ENCODE data around the gene PRPS1.

The PRPS1 gene

GRCh38 chrX:107654872-107655761, 26.8 kb downstream of the PRPS1 start:
- H3K4me3 ChIP-seq (ENCODE audit: low read depth, low read length) = no peak overlapping the region
- DNase-seq = peak; percentile 90
- H3K27ac ChIP-seq = no peak overlapping the region; the same call in 1 of the 2 replicates
- no peaks in the 10 kb centered on the region for H3K36me3 ChIP-seq
- TF ChIP-seq, protein P1, sequence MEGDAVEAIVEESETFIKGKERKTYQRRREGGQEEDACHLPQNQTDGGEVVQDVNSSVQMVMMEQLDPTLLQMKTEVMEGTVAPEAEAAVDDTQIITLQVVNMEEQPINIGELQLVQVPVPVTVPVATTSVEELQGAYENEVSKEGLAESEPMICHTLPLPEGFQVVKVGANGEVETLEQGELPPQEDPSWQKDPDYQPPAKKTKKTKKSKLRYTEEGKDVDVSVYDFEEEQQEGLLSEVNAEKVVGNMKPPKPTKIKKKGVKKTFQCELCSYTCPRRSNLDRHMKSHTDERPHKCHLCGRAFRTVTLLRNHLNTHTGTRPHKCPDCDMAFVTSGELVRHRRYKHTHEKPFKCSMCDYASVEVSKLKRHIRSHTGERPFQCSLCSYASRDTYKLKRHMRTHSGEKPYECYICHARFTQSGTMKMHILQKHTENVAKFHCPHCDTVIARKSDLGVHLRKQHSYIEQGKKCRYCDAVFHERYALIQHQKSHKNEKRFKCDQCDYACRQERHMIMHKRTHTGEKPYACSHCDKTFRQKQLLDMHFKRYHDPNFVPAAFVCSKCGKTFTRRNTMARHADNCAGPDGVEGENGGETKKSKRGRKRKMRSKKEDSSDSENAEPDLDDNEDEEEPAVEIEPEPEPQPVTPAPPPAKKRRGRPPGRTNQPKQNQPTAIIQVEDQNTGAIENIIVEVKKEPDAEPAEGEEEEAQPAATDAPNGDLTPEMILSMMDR (IDR thresholded peaks at IDR 0.05; ENCODE audit: low read depth, low read length) = peak; percentile 74
- H3K27me3 ChIP-seq (ENCODE audit: insufficient read depth, low read depth, severe bottlenecking) = no peaks in the 10 kb centered on the region
- H3K9me3 ChIP-seq (ENCODE audit: severe bottlenecking) = no peaks in the 10 kb centered on the region

DNA sequence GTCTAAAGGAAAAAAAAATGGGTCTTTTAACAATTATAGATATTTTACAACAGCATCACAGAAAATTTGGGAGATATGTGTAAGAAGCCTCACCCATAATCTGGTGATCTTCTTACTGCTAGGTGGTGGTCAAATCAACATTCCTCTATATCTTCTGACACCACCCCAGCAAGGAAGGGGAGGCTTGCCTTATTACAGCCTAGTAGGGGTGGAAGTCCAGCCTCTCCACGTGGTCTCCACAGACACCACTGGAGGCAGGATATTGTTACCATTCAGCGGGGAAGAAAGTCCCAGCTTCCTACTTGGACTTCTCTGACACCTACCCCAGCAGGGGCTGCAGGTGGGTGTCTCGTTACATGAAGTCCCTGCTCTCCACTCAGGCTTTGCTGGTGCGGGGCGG, 28.7 kb downstream of the PRPS1 start:
- H3K27ac ChIP-seq = no peak overlapping the region
- no peaks in the 10 kb centered on the region for H3K36me3 ChIP-seq
- no peak overlapping the region for H3K4me3 ChIP-seq (ENCODE audit: low read depth, low read length)
- no peak for DNase-seq
- peaks cover 3% of the 10 kb centered on the region for H3K27me3 ChIP-seq (ENCODE audit: insufficient read depth, low read depth, severe bottlenecking)
- TF ChIP-seq, protein P1 (IDR thresholded peaks at IDR 0.05; ENCODE audit: low read depth, low read length) = no peak
- H3K9me3 ChIP-seq (ENCODE audit: severe bottlenecking) = no peaks in the 10 kb centered on the region

GRCh38 chrX:107658660-107659059, 30.4 kb downstream of the PRPS1 start:
- DNase-seq = no peak
- TF ChIP-seq, protein P1 (IDR thresholded peaks at IDR 0.05; ENCODE audit: low read depth, low read length) = no peak
- Histone ChIP-seq H3K9me3 (ENCODE audit: severe bottlenecking) (no peaks in the 10 kb centered on the region), H3K4me3 (ENCODE audit: low read depth, low read length) (no peak overlapping the region), H3K36me3 (no peaks in the 10 kb centered on the region), H3K27me3 (ENCODE audit: insufficient read depth, low read depth, severe bottlenecking) (peaks cover 3% of the 10 kb centered on the region), H3K27ac (no peak overlapping the region)

GRCh38 chrX:107659286-107659685, 31.0 kb downstream of the PRPS1 start:
- H3K4me3 ChIP-seq (ENCODE audit: low read depth, low read length) = no peak overlapping the region
- no peaks in the 10 kb centered on the region for H3K36me3 ChIP-seq
- H3K9me3 ChIP-seq (ENCODE audit: severe bottlenecking) = no peaks in the 10 kb centered on the region
- peaks cover 3% of the 10 kb centered on the region for H3K27me3 ChIP-seq (ENCODE audit: insufficient read depth, low read depth, severe bottlenecking)
- no peak for DNase-seq
- TF ChIP-seq, protein P1 (IDR thresholded peaks at IDR 0.05; ENCODE audit: low read depth, low read length) = no peak
- no peak overlapping the region for H3K27ac ChIP-seq

DNA sequence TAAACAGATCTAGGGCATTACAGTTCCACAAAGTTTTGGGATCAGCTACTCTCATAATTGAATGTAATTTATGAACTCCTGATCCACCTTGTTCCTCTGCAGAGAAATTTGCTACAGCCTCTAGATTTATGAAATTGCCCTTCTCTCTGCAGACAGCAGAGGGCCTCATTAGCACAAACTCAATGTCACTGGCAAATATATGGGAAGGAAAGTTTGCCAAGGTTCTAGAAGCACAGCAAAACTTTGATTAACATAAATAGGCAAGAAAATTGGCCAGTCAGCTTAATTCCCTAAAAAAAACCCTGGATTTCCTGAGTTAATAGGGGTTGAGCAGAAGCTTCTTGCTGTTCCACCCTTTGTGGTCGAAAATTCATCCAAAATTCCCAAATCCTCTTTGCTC, 31.5 kb downstream of the PRPS1 start:
- no peak overlapping the region for H3K27ac ChIP-seq
- H3K4me3 ChIP-seq (ENCODE audit: low read depth, low read length) = no peak overlapping the region
- no peaks in the 10 kb centered on the region for H3K36me3 ChIP-seq
- no peaks in the 10 kb centered on the region for H3K9me3 ChIP-seq (ENCODE audit: severe bottlenecking)
- TF ChIP-seq, protein P1 (IDR thresholded peaks at IDR 0.05; ENCODE audit: low read depth, low read length) = peak; percentile 51
- H3K27me3 ChIP-seq (ENCODE audit: insufficient read depth, low read depth, severe bottlenecking) = peaks cover 3% of the 10 kb centered on the region
- no peak for DNase-seq
